HG03045 (cell line): ENCODE results near the gene SERPINE2.
A peak's percentile ranks its signal among the peaks of the same experiment; 100 is the strongest.

ENCODE experiments used
- ATAC-seq: cut with Tn5 transposase; IDR thresholded peaks from one replicate; pipeline ENCODE4 v1.9.1; 2021; ENCODE audit warnings: mild to moderate bottlenecking, moderate library complexity; ENCODE audit not compliant: unreplicated experiment

SERPINE2 gene

GRCh38 chr2:223944166-223944702 lies 94.9 kb downstream of the SERPINE2 start:
- ATAC-seq, result no peak

GRCh38 chr2:223943561-223944008 lies 95.5 kb downstream of the SERPINE2 start:
- no peak for ATAC-seq

- no peak for ATAC-seq
Observed at GRCh38 chr2:223943135-223943534, 96.0 kb downstream of the SERPINE2 start.

GRCh38 chr2:223941579-223942277 lies 97.4 kb downstream of the SERPINE2 start:
- peak; percentile 57 for ATAC-seq

GRCh38 chr2:223939438-223939837 lies 99.6 kb downstream of the SERPINE2 start:
- peak; percentile 27 for ATAC-seq

GRCh38 chr2:223937535-223937934 lies 101.6 kb downstream of the SERPINE2 start:
- no peak for ATAC-seq

- no peak for ATAC-seq
Observed at GRCh38 chr2:223936862-223937326, 102.2 kb downstream of the SERPINE2 start.

- no peak for ATAC-seq
Observed at GRCh38 chr2:223935459-223936125, 103.5 kb downstream of the SERPINE2 start.

- ATAC-seq, result no peak
Observed at GRCh38 chr2:223934870-223935269, 104.2 kb downstream of the SERPINE2 start.

GRCh38 chr2:223932816-223933800 lies 106.0 kb downstream of the SERPINE2 start:
- ATAC-seq, result no peak

GRCh38 chr2:223930103-223930976 lies 108.7 kb downstream of the SERPINE2 start:
- ATAC-seq, result no peak

- no peak for ATAC-seq
Observed at GRCh38 chr2:223929571-223930102, 109.4 kb downstream of the SERPINE2 start.

- ATAC-seq, result no peak
Observed at GRCh38 chr2:223928113-223929006, 110.7 kb downstream of the SERPINE2 start.

GRCh38 chr2:223925106-223925505 lies 114.0 kb downstream of the SERPINE2 start:
- ATAC-seq, result no peak
